ENCODE data around the gene CSNK1D. TPM values are rescaled to one million over a fixed set of nuclear protein-coding genes. Genes with fewer than 3 reads are reported as not detected.

The CSNK1D gene
- total RNA-seq, 1 experiment from 2014 or later: 191 TPM

- no peaks in the 10 kb centered on the region for H3K4me1 Mint-ChIP-seq (ENCODE audit: insufficient read depth, unreplicated experiment)
- H3K9me3 Mint-ChIP-seq (ENCODE audit: unreplicated experiment): no peaks in the 10 kb centered on the region
- TF ChIP-seq, protein P1, sequence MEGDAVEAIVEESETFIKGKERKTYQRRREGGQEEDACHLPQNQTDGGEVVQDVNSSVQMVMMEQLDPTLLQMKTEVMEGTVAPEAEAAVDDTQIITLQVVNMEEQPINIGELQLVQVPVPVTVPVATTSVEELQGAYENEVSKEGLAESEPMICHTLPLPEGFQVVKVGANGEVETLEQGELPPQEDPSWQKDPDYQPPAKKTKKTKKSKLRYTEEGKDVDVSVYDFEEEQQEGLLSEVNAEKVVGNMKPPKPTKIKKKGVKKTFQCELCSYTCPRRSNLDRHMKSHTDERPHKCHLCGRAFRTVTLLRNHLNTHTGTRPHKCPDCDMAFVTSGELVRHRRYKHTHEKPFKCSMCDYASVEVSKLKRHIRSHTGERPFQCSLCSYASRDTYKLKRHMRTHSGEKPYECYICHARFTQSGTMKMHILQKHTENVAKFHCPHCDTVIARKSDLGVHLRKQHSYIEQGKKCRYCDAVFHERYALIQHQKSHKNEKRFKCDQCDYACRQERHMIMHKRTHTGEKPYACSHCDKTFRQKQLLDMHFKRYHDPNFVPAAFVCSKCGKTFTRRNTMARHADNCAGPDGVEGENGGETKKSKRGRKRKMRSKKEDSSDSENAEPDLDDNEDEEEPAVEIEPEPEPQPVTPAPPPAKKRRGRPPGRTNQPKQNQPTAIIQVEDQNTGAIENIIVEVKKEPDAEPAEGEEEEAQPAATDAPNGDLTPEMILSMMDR (IDR thresholded peaks at IDR 0.05; ENCODE audit: unreplicated experiment): no peak
- no peak for DNase-seq (ENCODE audit: unreplicated experiment)
- H3K4me3 Mint-ChIP-seq (ENCODE audit: unreplicated experiment): no peak overlapping the region
- ChIA-PET CTCF (interaction anchor here (0.6 to 1.4 kb wide), 2 partner anchors 17 to 43 kb away, joined by 5 read pairs; no protein-coding TSS in a partner anchor), POLR2A (interaction anchor here (1.0 to 2.0 kb wide), 4 partner anchors 8 to 75 kb away, joined by 3 to 7 read pairs (median 6); no protein-coding TSS in a partner anchor)
- no TSS peak for BruUV-seq (replicated peaks)
- intact Hi-C loops (cut with micrococcal nuclease): no loop called here
- H3K36me3 Mint-ChIP-seq (ENCODE audit: insufficient read depth, unreplicated experiment): no peaks in the 10 kb centered on the region
- H3K27ac Mint-ChIP-seq (ENCODE audit: low read depth, unreplicated experiment): no peak overlapping the region
- H3K27me3 Mint-ChIP-seq (ENCODE audit: insufficient read depth, unreplicated experiment): no peaks in the 10 kb centered on the region
Observed at GRCh38 chr17:82316651-82317393, 43.3 kb upstream of the CSNK1D start.

DNA sequence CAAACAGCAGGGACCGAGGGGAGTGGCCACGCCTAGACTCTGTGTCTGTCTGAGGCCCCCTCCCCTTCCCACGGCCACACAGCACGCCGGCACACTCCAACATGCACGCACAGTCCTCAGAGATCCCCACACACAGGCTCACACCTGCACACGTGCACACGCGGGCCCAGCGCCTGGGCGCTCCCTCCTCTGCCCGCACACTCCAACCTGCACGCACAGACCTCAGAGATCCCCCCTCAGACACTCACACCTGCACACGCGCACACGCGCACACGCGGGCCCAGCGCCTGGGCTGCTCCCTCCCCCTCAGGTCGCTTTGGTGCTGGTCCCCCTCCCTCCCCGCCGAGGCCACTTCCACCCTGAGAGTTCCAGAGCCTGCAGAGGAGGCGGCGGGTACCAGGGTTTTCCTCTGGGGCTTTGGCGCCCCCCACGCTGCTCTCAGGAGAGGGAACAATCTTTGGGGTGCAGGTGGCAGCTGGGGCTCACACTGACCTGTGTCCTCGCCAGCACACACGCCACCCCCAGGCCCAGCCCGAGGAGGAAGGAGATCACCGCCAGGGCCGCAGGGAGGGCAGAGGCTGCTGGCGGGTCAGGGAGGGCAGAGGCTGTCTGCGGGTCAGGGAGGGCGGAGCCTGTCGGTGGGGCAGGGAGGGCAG lies 42.3 kb upstream of the CSNK1D start:
- no peak for DNase-seq (ENCODE audit: unreplicated experiment)
- BruUV-seq (replicated peaks): no TSS peak
- TF ChIP-seq, protein P1 (IDR thresholded peaks at IDR 0.05; ENCODE audit: unreplicated experiment): no peak
- Mint-ChIP-seq H3K9me3 (ENCODE audit: unreplicated experiment) (no peaks in the 10 kb centered on the region), H3K36me3 (ENCODE audit: insufficient read depth, unreplicated experiment) (no peaks in the 10 kb centered on the region), H3K27ac (ENCODE audit: low read depth, unreplicated experiment) (no peak overlapping the region), H3K27me3 (ENCODE audit: insufficient read depth, unreplicated experiment) (no peaks in the 10 kb centered on the region), H3K4me1 (ENCODE audit: insufficient read depth, unreplicated experiment) (no peaks in the 10 kb centered on the region), H3K4me3 (ENCODE audit: unreplicated experiment) (no peak overlapping the region)
- ChIA-PET POLR2A (interaction anchor here (2.0 kb wide), 1 partner anchor 19 kb away, joined by 7 read pairs; no protein-coding TSS in a partner anchor), CTCF (no interaction called here)
- intact Hi-C loops (cut with micrococcal nuclease): no loop called here

DNA sequence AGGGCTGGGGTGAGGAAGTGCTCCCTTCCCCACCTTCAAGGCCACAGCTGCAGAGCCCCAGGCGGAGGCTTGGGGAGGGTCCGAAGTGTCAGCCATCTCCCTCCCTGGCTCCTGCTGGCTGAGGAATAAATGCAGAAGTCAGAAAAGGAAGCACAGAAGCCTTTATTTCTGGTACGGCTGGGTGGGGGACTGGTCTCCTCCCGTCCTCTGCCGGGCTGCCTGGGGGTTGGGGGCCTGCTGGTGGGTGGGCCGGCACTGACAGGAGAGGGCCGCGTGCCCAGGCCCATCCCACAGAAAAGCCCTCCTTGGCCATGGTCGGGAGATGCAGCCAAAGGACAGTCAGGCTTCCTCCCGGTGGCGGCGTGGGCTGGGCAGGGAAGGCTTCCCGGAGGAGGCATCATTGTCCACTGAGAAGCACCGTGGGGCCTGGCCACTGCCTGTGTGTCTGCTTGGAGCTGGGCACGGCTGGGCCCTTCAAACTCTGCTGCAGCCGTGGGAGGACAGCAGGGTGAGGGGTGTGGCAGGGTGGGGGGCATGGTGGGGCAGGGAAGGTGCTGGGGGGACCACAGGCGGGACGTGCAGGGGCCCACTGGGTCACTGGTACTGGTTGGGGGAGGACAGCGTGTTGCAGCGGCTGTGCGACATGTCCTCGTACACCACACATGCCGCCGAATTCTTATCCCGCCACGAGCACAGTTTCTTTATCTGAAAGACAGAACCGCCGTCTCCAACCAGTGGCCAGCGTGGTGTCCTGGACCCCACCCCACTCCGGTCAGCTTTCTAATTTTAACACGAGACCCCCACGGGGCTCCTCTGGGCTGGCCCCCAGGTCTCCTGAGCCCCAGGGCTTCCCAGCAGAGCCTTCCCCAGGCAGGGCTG lies 41.5 kb upstream of the CSNK1D start:
- TF ChIP-seq, protein P1 (IDR thresholded peaks at IDR 0.05; ENCODE audit: unreplicated experiment): no peak
- Mint-ChIP-seq H3K27me3 (ENCODE audit: insufficient read depth, unreplicated experiment) (peaks cover 6% of the 10 kb centered on the region), H3K36me3 (ENCODE audit: insufficient read depth, unreplicated experiment) (no peaks in the 10 kb centered on the region), H3K27ac (ENCODE audit: low read depth, unreplicated experiment) (no peak overlapping the region), H3K4me1 (ENCODE audit: insufficient read depth, unreplicated experiment) (peaks cover 4% of the 10 kb centered on the region), H3K9me3 (ENCODE audit: unreplicated experiment) (no peaks in the 10 kb centered on the region), H3K4me3 (ENCODE audit: unreplicated experiment) (no peak overlapping the region)
- ChIA-PET POLR2A (no interaction called here), CTCF (interaction anchor here (0.6 kb wide), 1 partner anchor 17 kb away, joined by 5 read pairs; no protein-coding TSS in a partner anchor)
- BruUV-seq (replicated peaks): no TSS peak
- intact Hi-C loops (cut with micrococcal nuclease): no loop called here
- DNase-seq (ENCODE audit: unreplicated experiment): no peak
